GM12878 (cell line): Measurements from ENCODE around the gene GLB1L2. TPM values are rescaled to one million over a fixed set of nuclear protein-coding genes. Genes with fewer than 3 reads are reported as not detected.

Source experiments
- ATAC-seq: fragments of 200-7000 bp; cut with Tn5 transposase; 3 replicates; pipeline ENCODE4 v1.9.1; 2020; ENCODE audit warnings: mild to moderate bottlenecking, moderate library complexity
- BruUV-seq: library from RNA; stranded (reverse); fragments of 400-500 nt; replicated peaks from 2 replicates; lab custom pipeline; 2021; lab: Mats Ljungman, UMichigan
- CTCF ChIA-PET: fragments of 300-600 bp; sonication (Branson Sonifier 250); formaldehyde crosslinking; extraction: SDS; loops from one replicate; lab custom pipeline; 2021; ENCODE audit warnings: inconsistent platforms; lab: Yijun Ruan, JAX
- POLR2A ChIA-PET: fragments of 350-600 bp; formaldehyde crosslinking; extraction: SDS; loops from one replicate; lab custom pipeline; 2021; ENCODE audit warnings: inconsistent platforms; lab: Charles Lee
- RAD21 ChIA-PET: fragments of 300-600 bp; sonication (Branson Sonifier 250); formaldehyde crosslinking; loops from one replicate; lab custom pipeline; 2023; ENCODE audit warnings: antibody characterized with exemption; ENCODE audit not compliant: unreplicated experiment; lab: Charles Lee
- SMC1A ChIA-PET: fragments of 300-600 bp; sonication (Branson Sonifier 250); formaldehyde crosslinking; loops from one replicate; lab custom pipeline; 2023; ENCODE audit not compliant: unreplicated experiment, uncharacterized antibody; lab: Charles Lee
- DNase-seq: peaks from one replicate; pipeline ENCODE4 v3.0.0-alpha.2; 2011; ENCODE audit warnings: low read depth, low spot score
- FAIRE-seq: peaks from 3 replicates; lab custom pipeline; 2011; peaks lifted over from hg19 to GRCh38; lab: Jason Lieb, UNC
- H2AFZ ChIP-seq: 2 replicates; pipeline ENCODE4 v1.6.0; 2011; ENCODE audit warnings: low read depth, low read length, control low read depth; ENCODE audit not compliant: control insufficient read depth
- H3K27ac ChIP-seq: 2 replicates; pipeline ENCODE4 v1.5.1; 2011; ENCODE audit warnings: control low read depth; ENCODE audit not compliant: control insufficient read depth, insufficient read depth
- H3K27me3 ChIP-seq, 2 experiments: replicated peaks in 1 of 2; 2 replicates each; pipeline versions ENCODE4 v1.6.0 to v1.6.1; 2011; ENCODE audit warnings: low read length in 1 of 2; ENCODE audit not compliant: control insufficient read depth in 2 of 2, insufficient read depth in 2 of 2
- H3K36me3 ChIP-seq, 2 experiments: 2 replicates each; pipeline ENCODE4 v1.5.1; 2011; ENCODE audit warnings: low read length in 1 of 2; ENCODE audit not compliant: control insufficient read depth in 2 of 2, insufficient read depth in 2 of 2
- H3K4me1 ChIP-seq: 2 replicates; pipeline ENCODE4 v1.6.1; 2011; ENCODE audit warnings: mild to moderate bottlenecking, low read length, moderate library complexity, mixed read lengths; ENCODE audit not compliant: control insufficient read depth, insufficient read depth
- H3K4me2 ChIP-seq: 2 replicates; pipeline ENCODE4 v1.6.0; 2011; ENCODE audit warnings: control low read depth; ENCODE audit not compliant: control insufficient read depth, insufficient read depth
- H3K4me3 ChIP-seq: fragments of 200-600 bp; sonication (generic); 2 replicates; pipeline ENCODE4 v1.5.1; 2016
- H3K79me2 ChIP-seq: 2 replicates; pipeline ENCODE4 v1.6.0; 2011; ENCODE audit warnings: low read length; ENCODE audit not compliant: control insufficient read depth, insufficient read depth
- H3K9ac ChIP-seq: 2 replicates; pipeline ENCODE4 v1.8.0; 2011; ENCODE audit warnings: low read length, control low read depth, mixed read lengths; ENCODE audit not compliant: control insufficient read depth, insufficient read depth
- H3K9me3 ChIP-seq: replicated peaks from 3 replicates; pipeline ENCODE4 v1.5.1; 2011; ENCODE audit warnings: mild to moderate bottlenecking, low read length; ENCODE audit not compliant: control insufficient read depth, insufficient read depth
- H4K20me1 ChIP-seq: 2 replicates; pipeline ENCODE4 v1.6.0; 2011; ENCODE audit not compliant: control insufficient read depth, insufficient read depth
- CTCF ChIP-seq, 3 experiments: IDR thresholded peaks in 2 of 3; conservative IDR thresholded peaks in 1 of 3; 2 replicates each; pipeline ENCODE4 v1.5.1; 2011; ENCODE audit warnings: low read depth in 3 of 3, low read length in 3 of 3, mild to moderate bottlenecking in 3 of 3, control low read depth in 2 of 3, moderate library complexity in 2 of 3, inconsistent platforms in 1 of 3, mixed read lengths in 1 of 3; ENCODE audit not compliant: control insufficient read depth in 2 of 3, insufficient read depth in 1 of 3; ENCODE audit errors: extremely low read depth in 1 of 3
- NKRF ChIP-seq: fragments of 450-650 bp; conservative IDR thresholded peaks from 2 replicates; pipeline ENCODE4 v1.6.1; 2017; ENCODE audit warnings: mild to moderate bottlenecking, moderate library complexity
- NRF1 ChIP-seq: conservative IDR thresholded peaks from 2 replicates; pipeline ENCODE4 v1.6.1; 2011; ENCODE audit warnings: mild to moderate bottlenecking, low read depth, low read length, improper control_type of control experiment
- RAD21 ChIP-seq: IDR thresholded peaks from 2 replicates; pipeline ENCODE4 v1.6.1; 2011; ENCODE audit warnings: mild to moderate bottlenecking, low read depth, low read length, moderate library complexity; ENCODE audit not compliant: insufficient read depth
- SMC3 ChIP-seq: IDR thresholded peaks from 2 replicates; pipeline ENCODE4 v1.6.1; 2011; ENCODE audit warnings: low read length, improper control_type of control experiment, borderline replicate concordance
- TARDBP ChIP-seq: IDR thresholded peaks from 2 replicates; pipeline ENCODE4 v1.6.1; 2016; ENCODE audit warnings: borderline replicate concordance
- YY1 ChIP-seq: IDR thresholded peaks from 2 replicates; pipeline ENCODE4 v1.6.1; 2011; ENCODE audit warnings: low read depth, mild to moderate bottlenecking, low read length
- WGBS: methylation state at CpG from one replicate; pipeline ENCODE4 v1.1.6; 2016; ENCODE audit warnings: low lambda C conversion rate; ENCODE audit not compliant: insufficient replicate concordance, insufficient coverage; ENCODE audit errors: missing lambda C conversion rate; 5-methylcytosine and 5-hydroxymethylcytosine counted together
- in situ Hi-C: fragments of 300-500 bp; cut with MboI; formaldehyde crosslinking; loops from 9 replicates; pipeline ENCODE4 v1.14.3; 2018; ENCODE audit warnings: mixed read lengths
- intact Hi-C: fragments of 100-400 bp; cut with micrococcal nuclease; formaldehyde crosslinking; loops from one replicate; pipeline ENCODE4 v1.14.2; 2022; ENCODE audit not compliant: unreplicated experiment
- polyA plus RNA-seq, 11 experiments: library from polyadenylated mRNA; depleted of rRNA in 4 of 11; unstranded in 6 of 11; stranded (reverse) in 5 of 11; fragments of >200 nt; fragmentation: Nextera tagmentation in 4 of 11; fragmentation: Illumina TruSeq in 1 of 11; extraction: Ambion mirVana in 4 of 11; extraction: Trizol in 1 of 11; gene quantifications; 1 replicate in 1 of 11; 2 replicates in 10 of 11; pipeline versions ENCODE4 v1.2.1 to v1.2.3, GENCODE V29; 2011 to 2016; ENCODE audit warnings: inconsistent platforms in 2 of 11, missing spikeins in 2 of 11, low read depth in 1 of 11
- total RNA-seq, 4 experiments: library from RNA; depleted of rRNA in 3 of 4; stranded (reverse); fragments of >200 nt in 3 of 4; fragmentation: Illumina TruSeq in 1 of 4; extraction: Trizol in 1 of 4; gene quantifications; 2 replicates each; pipeline versions ENCODE4 v1.2.1 to v1.2.3, GENCODE V29; 2013 to 2021

GLB1L2 gene
- total and polyA plus RNA-seq, 10 of the 15 experiments (the other 5 are each of a cell fraction or from before 2014, with no cell fraction given): 0.04 to 0.85 (median 0.49) TPM

DNA sequence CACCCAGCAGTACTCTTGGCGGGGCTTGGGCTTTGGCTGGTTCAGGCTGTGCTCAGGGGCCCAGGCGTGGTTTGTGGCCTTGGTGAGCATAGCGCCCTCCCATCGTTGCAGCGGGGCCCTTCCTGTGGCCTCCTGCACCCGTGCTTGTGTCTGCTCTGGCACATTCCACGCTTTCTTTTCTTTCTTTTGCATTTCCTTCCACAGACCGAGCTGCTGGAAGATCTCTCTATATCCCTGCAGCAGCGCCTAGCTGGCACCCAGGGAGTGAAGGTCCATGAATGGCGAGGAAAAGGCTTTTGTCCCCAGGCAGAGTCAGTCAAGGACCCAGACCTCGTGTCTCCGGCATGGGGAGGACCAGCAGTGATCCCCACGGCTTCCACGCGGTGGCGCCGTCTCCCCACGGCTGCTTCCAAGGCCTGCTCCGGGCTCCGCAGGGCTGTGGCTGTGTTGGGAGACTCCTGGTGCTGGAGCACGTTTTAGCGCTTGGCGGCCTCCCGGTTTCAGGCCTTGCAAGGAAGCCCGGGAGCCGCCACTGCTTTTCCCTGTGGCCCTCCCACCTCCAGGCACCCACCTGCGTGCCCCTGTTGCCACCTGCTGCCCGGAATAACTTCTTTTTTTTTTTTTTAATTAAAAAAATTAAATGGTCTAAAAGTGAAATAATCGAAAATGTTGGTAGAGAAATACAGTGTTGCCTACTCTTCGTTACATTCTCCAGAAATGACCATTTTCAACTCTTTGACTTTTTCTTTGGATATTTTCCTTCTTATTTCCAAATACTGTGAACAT, 28.5 kb downstream of the GLB1L2 start:
- H3K9me3 ChIP-seq: no peaks in the 10 kb centered on the region
- no peak overlapping the region for H2AFZ ChIP-seq
- peak; percentile 98 for ATAC-seq
- in situ Hi-C loops: no loop called here
- BruUV-seq: no TSS peak
- ChIA-PET RAD21 (no interaction called here), CTCF (no interaction called here), SMC1A (no interaction called here), POLR2A (no interaction called here)
- no peaks in the 10 kb centered on the region; a peak in 1 of 4 replicates for H3K27me3 ChIP-seq
- H3K4me3 ChIP-seq: no peak overlapping the region
- H4K20me1 ChIP-seq: no peaks in the 10 kb centered on the region
- H3K79me2 ChIP-seq: no peaks in the 10 kb centered on the region
- no peak overlapping the region for H3K4me2 ChIP-seq
- no peak overlapping the region for H3K27ac ChIP-seq
- FAIRE-seq: peak; percentile 18
- no peak overlapping the region for H3K9ac ChIP-seq
- DNase-seq: no peak
- WGBS: 6% methylated on average over 30 of the region's 30 CpGs
- intact Hi-C loops: loop anchor here (5.0 kb wide), 1 partner anchor 507 kb away; no protein-coding TSS in a partner anchor
- TF ChIP-seq SMC3 (peak; percentile 57; the same call in 1 of the 2 replicates), CTCF (IDR thresholded peaks at IDR 0.05 in 2 of 3, conservative IDR thresholded peaks at IDR 0.05 in 1 of 3; ENCODE audit: control insufficient read depth in 2 of 3, extremely low read depth in 1 of 3, insufficient read depth in 1 of 3, low read depth in 3 of 3, low read length in 3 of 3) (peak; percentile 75 to 89 (median 81)), NKRF (0 out of 2 replicates have a peak, but pooled peaks have one; percentile 18), YY1 (0 out of 2 replicates have a peak, but pooled peaks have one; percentile 38), RAD21 (peak; percentile 83), TARDBP (no peak), NRF1 (no peak)
- H3K4me1 ChIP-seq: no peaks in the 10 kb centered on the region
- no peaks in the 10 kb centered on the region for H3K36me3 ChIP-seq
